GM23248 (cell line): ENCODE results near the gene RALBP1.

Source experiments
- EZH2 ChIP-seq: fragments of 200-600 bp; sonication (generic); IDR thresholded peaks from 2 replicates; pipeline ENCODE4 v1.6.1; 2018; ENCODE audit warnings: antibody characterized with exemption, mild to moderate bottlenecking; ENCODE audit not compliant: insufficient read depth, poor library complexity, severe bottlenecking
- EZH2phosphoT487 ChIP-seq: fragments of 200-600 bp; sonication (generic); IDR thresholded peaks from 2 replicates; pipeline ENCODE4 v1.6.1; 2018; ENCODE audit warnings: antibody characterized with exemption, moderate library complexity, mild to moderate bottlenecking, low read depth; ENCODE audit not compliant: insufficient read depth

DNA sequence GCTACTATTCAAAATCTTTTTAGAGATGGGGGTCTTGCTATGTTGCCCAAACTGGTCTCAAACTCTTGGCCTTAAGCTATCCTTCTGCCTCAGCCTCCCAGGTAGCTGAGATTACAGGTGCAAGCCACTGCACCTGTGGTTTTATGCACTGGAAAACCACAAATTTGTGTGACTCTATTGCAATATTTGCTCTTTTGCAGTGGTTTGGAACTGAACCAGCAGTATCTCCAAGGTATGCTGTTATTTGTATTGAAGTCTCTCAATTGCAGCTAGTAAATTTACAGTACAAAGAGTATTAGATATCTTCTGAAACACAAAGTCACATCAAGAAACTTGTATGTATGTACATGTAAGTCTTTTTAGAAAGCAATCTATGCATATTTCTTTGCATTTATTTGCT is 92.9 kb downstream of the RALBP1 start:
- no peak for TF ChIP-seq EZH2
- no peak for TF ChIP-seq EZH2phosphoT487
